Measurements from ENCODE around the gene MTA1.

GRCh38 chr14:105498430-105499255 is 79.0 kb downstream of the MTA1 start:
- TF ChIP-seq CTCF (IDR thresholded peaks at IDR 0.05; ENCODE audit: low read length), result no peak
- TF ChIP-seq EZH2 (optimal IDR thresholded peaks at IDR 0.05; ENCODE audit: low read depth, low read length), result no peak
- TF ChIP-seq EZH2phosphoT487 (IDR thresholded peaks at IDR 0.05; ENCODE audit: low read length), result no peak

Measured in MM.1S (cell line).